CD4-positive, alpha-beta T cell treated with Interleukin-1 beta for 1 hour (primary cell): ENCODE measurements around the gene BID.
"Not testable (repeated sequence)": the region's sequence is repeated elsewhere in the genome, so short reads cannot be mapped to it uniquely, and the experiment has no call there.

ENCODE experiments used
- DNase-seq, 2 donors: peaks; one replicate each; pipeline ENCODE4 v3.0.0-alpha.2; 2020 to 2022

BID gene

DNA sequence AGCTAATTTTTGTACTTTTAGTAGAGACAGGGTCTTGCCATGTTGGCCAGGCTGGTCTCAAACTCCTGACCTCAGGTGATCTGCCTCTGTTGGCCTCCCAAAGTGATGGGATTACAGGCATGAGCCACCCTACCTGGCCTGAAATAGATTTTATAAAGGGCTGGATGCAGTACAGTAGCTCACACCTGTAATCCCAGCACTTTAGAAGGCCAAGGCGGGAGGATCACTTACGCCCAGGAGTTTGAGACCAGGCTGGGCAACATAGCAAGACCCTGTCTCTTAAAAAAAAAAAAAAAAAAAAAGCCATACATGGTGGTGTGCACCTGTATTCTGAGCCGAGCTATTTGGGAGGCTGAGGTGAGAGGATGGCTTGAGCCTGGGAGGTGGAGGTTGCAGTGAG lies 76.0 kb downstream of the BID start:
- not testable (repeated sequence) for DNase-seq

DNA sequence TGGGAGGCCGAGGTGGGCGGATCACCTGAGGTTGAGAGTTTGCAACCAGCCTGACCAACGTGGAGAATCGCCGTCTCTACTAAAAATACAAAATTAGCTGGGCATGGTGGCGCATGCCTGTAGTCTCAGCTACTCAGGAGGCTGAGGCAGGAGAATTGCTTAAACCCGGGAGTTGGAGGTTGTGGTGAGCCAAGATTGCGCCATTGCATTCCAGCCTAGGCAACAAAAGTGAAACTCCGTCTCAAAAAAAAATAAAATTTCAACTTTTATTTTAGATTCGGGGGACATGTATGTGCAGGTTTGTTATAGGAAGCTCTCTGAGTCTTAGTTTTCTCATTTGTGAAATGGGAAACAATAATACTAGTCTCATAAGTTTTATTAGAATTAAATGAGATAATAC lies 77.1 kb downstream of the BID start:
- DNase-seq = not testable (repeated sequence)

DNA sequence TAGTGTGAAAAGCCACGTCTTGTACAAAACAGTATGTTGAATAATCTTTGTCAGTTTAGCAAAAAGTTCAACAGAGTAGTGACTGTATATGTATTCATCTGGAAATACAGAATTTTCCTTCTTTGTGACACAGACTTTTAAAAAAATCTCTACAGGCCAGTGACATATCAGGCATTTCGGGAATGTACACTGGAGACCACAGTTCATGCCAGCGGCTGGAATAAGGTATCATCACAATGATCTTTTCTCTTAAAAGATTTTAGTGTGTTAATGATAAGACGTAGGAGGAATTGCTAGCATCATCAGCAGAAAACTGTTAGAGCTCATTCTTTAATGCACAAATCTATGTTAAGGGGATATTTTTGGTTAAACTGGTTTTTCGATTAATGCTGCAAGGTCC lies 78.3 kb downstream of the BID start:
- DNase-seq = no peak

DNA sequence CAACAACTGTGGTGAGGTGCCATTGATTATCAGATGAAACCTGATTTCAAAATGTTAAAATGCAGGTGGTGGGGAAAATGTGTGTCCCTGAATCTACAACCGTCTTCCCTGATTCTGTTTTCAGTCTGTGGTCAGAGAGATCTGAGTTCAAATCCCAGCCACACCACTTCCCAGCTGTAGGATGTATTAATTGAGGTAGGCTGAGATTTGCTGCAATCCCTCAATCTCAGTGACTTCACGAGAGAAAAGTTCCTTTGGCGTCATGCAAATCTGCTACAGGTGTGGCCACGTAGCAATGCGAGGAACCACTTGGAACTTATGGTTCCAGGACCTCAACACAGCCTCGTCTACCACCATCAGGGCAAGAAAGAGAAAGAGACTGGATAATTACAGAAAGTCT lies 79.5 kb downstream of the BID start:
- DNase-seq = no peak

- no peak for DNase-seq
Measured at GRCh38 chr22:17694193-17694592, 80.1 kb downstream of the BID start.

DNA sequence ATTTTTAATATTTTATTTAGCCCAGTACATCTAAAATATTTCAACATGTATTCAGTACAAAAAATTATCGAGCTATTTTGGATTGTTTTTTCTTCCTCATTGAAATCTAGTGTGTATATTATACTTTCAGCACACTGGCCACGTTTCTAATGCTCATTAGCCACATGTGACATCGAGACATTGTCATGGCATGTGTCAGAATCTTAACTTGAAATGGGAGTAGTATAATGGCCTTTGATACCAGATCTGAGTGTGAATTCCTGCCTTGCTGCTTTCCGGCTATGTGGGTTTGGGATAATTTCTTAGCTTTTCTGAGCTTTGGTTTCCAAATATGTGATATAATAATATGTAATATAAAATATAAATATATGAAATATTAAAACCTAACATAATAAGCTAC lies 81.4 kb downstream of the BID start:
- DNase-seq = no peak

GRCh38 chr22:17684245-17684644 lies 90.0 kb downstream of the BID start:
- DNase-seq = no peak
